HEK293 (cell line): ENCODE data around the gene TMEM61.

ENCODE experiments used
- KLF9 ChIP-seq: fragments of 450-650 bp; formaldehyde crosslinking; IDR thresholded peaks from 2 replicates; pipeline ENCODE4 v1.5.1; 2016; ENCODE audit warnings: missing biosample characterization, missing genetic modification characterization, low read depth
- ZNF639 ChIP-seq: fragments of 450-650 bp; formaldehyde crosslinking; IDR thresholded peaks from 2 replicates; pipeline ENCODE4 v1.5.1; 2016; ENCODE audit warnings: missing biosample characterization, missing genetic modification characterization
- TF ChIP-seq, protein P1 (sequence below): fragments of 450-650 bp; formaldehyde crosslinking; IDR thresholded peaks from 2 replicates; pipeline ENCODE4 v1.5.1; 2016; ENCODE audit warnings: missing biosample characterization, missing genetic modification characterization

- TF ChIP-seq, protein P1, sequence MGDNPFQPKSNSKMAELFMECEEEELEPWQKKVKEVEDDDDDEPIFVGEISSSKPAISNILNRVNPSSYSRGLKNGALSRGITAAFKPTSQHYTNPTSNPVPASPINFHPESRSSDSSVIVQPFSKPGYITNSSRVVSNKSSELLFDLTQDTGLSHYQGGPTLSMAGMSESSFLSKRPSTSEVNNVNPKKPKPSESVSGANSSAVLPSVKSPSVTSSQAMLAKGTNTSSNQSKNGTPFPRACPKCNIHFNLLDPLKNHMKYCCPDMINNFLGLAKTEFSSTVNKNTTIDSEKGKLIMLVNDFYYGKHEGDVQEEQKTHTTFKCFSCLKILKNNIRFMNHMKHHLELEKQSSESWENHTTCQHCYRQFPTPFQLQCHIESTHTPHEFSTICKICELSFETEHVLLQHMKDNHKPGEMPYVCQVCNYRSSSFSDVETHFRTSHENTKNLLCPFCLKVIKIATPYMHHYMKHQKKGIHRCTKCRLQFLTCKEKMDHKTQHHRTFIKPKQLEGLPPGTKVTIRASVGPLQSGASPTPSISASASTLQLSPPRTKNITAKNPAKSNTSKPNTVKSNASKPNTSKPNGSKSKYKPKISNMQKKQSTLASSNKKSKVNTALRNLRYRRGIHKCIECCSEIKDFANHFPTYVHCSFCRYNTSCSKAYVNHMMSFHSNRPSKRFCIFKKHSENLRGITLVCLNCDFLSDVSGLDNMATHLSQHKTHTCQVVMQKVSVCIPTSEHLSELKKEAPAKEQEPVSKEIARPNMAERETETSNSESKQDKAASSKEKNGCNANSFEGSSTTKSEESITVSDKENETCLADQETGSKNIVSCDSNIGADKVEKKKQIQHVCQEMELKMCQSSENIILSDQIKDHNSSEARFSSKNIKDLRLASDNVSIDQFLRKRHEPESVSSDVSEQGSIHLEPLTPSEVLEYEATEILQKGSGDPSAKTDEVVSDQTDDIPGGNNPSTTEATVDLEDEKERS (tag by site-specific recombination) = no peak
- TF ChIP-seq ZNF639 (tag by site-specific recombination) (no peak), KLF9 (tag by site-specific recombination) (no peak)
Observed at GRCh38 chr1:55005351-55006140, 25.1 kb downstream of the TMEM61 start.
